Calu3 (cell line): Measurements from ENCODE around the gene UTS2R. TPM values are rescaled to one million over a fixed set of nuclear protein-coding genes. Genes with fewer than 3 reads are reported as not detected.

Source experiments
- BruUV-seq: library from RNA; stranded (reverse); fragments of 400-500 nt; replicated peaks from 2 replicates; lab custom pipeline; 2021; lab: Mats Ljungman, UMichigan
- CTCF ChIA-PET: fragments of 300-600 bp; sonication (Branson Sonifier 250); formaldehyde crosslinking; loops from one replicate; lab custom pipeline; 2022; ENCODE audit warnings: antibody characterized with exemption; lab: Charles Lee
- DNase-seq: peaks from one replicate; pipeline ENCODE4 v3.0.0; 2022
- H3K27ac Mint-ChIP-seq: one replicate; pipeline ENCODE4 v1.8.0; 2022; ENCODE audit warnings: mixed read lengths; ENCODE audit not compliant: unreplicated experiment
- H3K27me3 Mint-ChIP-seq: one replicate; pipeline ENCODE4 v1.8.0; 2022; ENCODE audit warnings: mixed read lengths; ENCODE audit not compliant: unreplicated experiment
- H3K36me3 Mint-ChIP-seq: one replicate; pipeline ENCODE4 v1.8.0; 2022; ENCODE audit warnings: mild to moderate bottlenecking, moderate library complexity, mixed read lengths; ENCODE audit not compliant: insufficient read depth, unreplicated experiment
- H3K4me1 Mint-ChIP-seq: one replicate; pipeline ENCODE4 v1.8.0; 2022; ENCODE audit warnings: mild to moderate bottlenecking, low read depth, mixed read lengths; ENCODE audit not compliant: unreplicated experiment
- H3K4me3 Mint-ChIP-seq: one replicate; pipeline ENCODE4 v1.8.0; 2022; ENCODE audit warnings: mild to moderate bottlenecking, low read depth, moderate library complexity, mixed read lengths; ENCODE audit not compliant: unreplicated experiment
- H3K9me3 Mint-ChIP-seq: one replicate; pipeline ENCODE4 v1.8.0; 2022; ENCODE audit warnings: low read depth, mixed read lengths; ENCODE audit not compliant: unreplicated experiment
- CTCF ChIP-seq: fragments of 200-600 bp; IDR thresholded peaks from one replicate; pipeline ENCODE4 v1.8.0; 2022; ENCODE audit warnings: antibody characterized with exemption; ENCODE audit not compliant: unreplicated experiment
- intact Hi-C: fragments of 100-400 bp; cut with micrococcal nuclease; formaldehyde crosslinking; loops from one replicate; pipeline ENCODE4 v1.10.0; 2022; ENCODE audit not compliant: unreplicated experiment
- total RNA-seq: library from RNA; stranded (reverse); gene quantifications from 2 replicates; pipeline ENCODE4 v1.2.3, GENCODE V29; 2022

UTS2R gene
- total RNA-seq, 1 experiment from 2014 or later, result not detected

- DNase-seq, result no peak
- Mint-ChIP-seq H3K4me3 (no peak overlapping the region), H3K27ac (no peak overlapping the region), H3K36me3 (peaks cover 25% of the 10 kb centered on the region), H3K9me3 (no peaks in the 10 kb centered on the region), H3K4me1 (no peaks in the 10 kb centered on the region), H3K27me3 (peaks cover 38% of the 10 kb centered on the region)
- no TSS peak for BruUV-seq
- CTCF ChIA-PET, result no interaction called here
- intact Hi-C loops, result loop anchor here (10.0 kb wide), 1 partner anchor 83 kb away; no protein-coding TSS in a partner anchor
- TF ChIP-seq CTCF, result no peak
Observed at GRCh38 chr17:82327757-82328140, 43.8 kb upstream of the UTS2R start.

- Mint-ChIP-seq H3K4me1 (no peaks in the 10 kb centered on the region), H3K36me3 (peaks cover 29% of the 10 kb centered on the region), H3K9me3 (no peaks in the 10 kb centered on the region), H3K27me3 (peaks cover 33% of the 10 kb centered on the region), H3K27ac (no peak overlapping the region), H3K4me3 (no peak overlapping the region)
- intact Hi-C loops, result loop anchor here (10.0 kb wide), 1 partner anchor 84 kb away; no protein-coding TSS in a partner anchor
- CTCF ChIA-PET, result interaction anchor here (0.5 kb wide), 1 partner anchor 30 kb away, joined by 6 read pairs; no protein-coding TSS in a partner anchor
- DNase-seq, result no peak
- TF ChIP-seq CTCF, result no peak
- no TSS peak for BruUV-seq
Observed at GRCh38 chr17:82328141-82328993, 43.2 kb upstream of the UTS2R start.

GRCh38 chr17:82328994-82329507, 42.5 kb upstream of the UTS2R start:
- no TSS peak for BruUV-seq
- Mint-ChIP-seq H3K27ac (no peak overlapping the region), H3K4me1 (no peaks in the 10 kb centered on the region), H3K9me3 (no peaks in the 10 kb centered on the region), H3K36me3 (peaks cover 29% of the 10 kb centered on the region), H3K27me3 (peaks cover 28% of the 10 kb centered on the region), H3K4me3 (no peak overlapping the region)
- CTCF ChIA-PET, result interaction anchor here (0.5 to 0.7 kb wide), 2 partner anchors 29 to 294 kb away, joined by 4 to 6 read pairs; no protein-coding TSS in a partner anchor
- no peak for TF ChIP-seq CTCF
- no peak for DNase-seq
- intact Hi-C loops, result loop anchor here (10.0 kb wide), 1 partner anchor 84 kb away; no protein-coding TSS in a partner anchor

- no peak for TF ChIP-seq CTCF
- CTCF ChIA-PET, result interaction anchor here (0.7 kb wide), 1 partner anchor 294 kb away, joined by 4 read pairs; no protein-coding TSS in a partner anchor
- peaks cover 3% of the 10 kb centered on the region for H3K4me1 Mint-ChIP-seq
- no peaks in the 10 kb centered on the region for H3K9me3 Mint-ChIP-seq
- no peak overlapping the region for H3K4me3 Mint-ChIP-seq
- H3K27ac Mint-ChIP-seq, result no peak overlapping the region
- H3K27me3 Mint-ChIP-seq, result peaks cover 28% of the 10 kb centered on the region
- intact Hi-C loops, result loop anchor here (10.0 kb wide), 1 partner anchor 85 kb away; no protein-coding TSS in a partner anchor
- DNase-seq, result no peak
- H3K36me3 Mint-ChIP-seq, result peaks cover 30% of the 10 kb centered on the region
- BruUV-seq, result no TSS peak
Observed at GRCh38 chr17:82329683-82330321, 41.8 kb upstream of the UTS2R start.
